GM19455 (cell line): Measurements from ENCODE around the gene IAPP.
"Not testable (repeated sequence)": the region's sequence is repeated elsewhere in the genome, so short reads cannot be mapped to it uniquely, and the experiment has no call there.

Source experiments
- ATAC-seq: cut with Tn5 transposase; IDR thresholded peaks from one replicate; pipeline ENCODE4 v1.9.1; 2021; ENCODE audit not compliant: unreplicated experiment

Gene IAPP

DNA sequence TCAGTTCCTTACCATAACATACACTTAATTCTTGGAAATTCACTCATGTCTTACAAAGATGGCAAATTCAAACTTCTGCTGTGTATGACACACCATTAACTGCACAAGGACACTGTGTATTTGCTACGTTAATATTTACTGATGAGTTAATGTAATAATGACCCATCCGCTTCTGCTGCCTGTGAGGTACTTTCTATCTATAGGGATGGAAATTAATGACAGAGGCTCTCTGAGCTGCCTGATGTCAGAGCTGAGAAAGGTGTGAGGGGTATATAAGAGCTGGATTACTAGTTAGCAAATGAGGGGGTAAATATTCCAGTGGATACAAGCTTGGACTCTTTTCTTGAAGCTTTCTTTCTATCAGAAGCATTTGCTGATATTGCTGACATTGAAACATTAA, at the start of gene IAPP:
IAPP (plus strand) TSS at position 301 of the 400 bp plus-strand sequence. CDS start 450 bp downstream, outside the sequence.
- no peak for ATAC-seq

DNA sequence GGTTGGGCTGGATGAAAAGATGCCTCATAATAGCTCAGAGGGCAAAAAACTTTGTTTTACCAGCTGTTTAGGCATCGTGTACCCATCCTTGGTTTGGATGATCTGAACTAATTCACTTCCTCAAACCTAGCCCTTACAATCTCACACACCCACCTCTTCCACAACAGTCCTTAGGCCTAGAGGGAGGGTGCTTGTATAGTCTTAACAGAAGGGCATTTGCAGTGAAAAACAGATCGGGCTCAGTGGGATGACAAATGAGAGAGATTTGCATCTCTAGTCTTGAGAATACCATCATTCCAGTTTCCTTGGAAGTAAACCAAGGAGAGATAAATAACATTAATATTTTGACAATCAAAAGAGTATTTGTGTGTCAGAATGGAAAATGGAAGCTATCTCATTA, 49.0 kb upstream of the IAPP start:
- no peak for ATAC-seq

DNA sequence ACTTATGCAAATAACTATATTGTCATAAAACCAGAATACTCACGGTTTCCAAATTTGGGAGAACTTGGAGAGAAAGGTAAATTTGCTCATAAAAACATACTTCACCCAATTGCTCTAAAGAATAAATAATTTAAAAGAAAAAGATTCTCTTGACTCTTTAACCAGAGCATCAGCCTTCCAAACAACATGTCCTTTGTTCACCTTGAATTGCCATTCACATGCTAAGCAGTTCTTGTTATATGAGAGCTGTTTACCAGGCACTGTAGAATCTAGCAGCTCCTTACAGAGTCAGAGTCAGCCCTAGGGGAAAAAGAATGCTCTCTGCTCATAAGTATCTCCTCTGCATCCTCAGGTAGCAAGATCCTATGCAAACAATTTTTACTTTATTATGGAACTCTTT, 48.2 kb upstream of the IAPP start:
- no peak for ATAC-seq

DNA sequence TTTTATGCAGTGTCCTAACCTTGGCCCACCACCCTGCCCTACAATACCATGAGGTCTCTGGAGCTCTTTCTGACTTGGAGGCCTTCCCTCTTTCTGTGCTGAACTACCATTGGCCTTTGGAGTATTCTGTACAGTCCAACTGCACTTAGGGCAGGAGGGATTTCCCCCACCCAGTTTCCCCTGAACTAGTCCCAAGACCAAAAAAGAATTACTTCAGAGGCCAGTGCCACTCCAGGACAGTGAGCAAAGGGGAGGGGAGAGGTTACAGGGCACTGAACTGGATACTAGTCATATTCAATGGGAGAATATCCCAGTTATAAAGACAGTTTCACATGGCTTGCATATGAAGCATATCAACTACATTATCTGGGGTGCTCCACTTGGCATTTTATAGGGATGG, 44.1 kb upstream of the IAPP start:
- ATAC-seq, result no peak

DNA sequence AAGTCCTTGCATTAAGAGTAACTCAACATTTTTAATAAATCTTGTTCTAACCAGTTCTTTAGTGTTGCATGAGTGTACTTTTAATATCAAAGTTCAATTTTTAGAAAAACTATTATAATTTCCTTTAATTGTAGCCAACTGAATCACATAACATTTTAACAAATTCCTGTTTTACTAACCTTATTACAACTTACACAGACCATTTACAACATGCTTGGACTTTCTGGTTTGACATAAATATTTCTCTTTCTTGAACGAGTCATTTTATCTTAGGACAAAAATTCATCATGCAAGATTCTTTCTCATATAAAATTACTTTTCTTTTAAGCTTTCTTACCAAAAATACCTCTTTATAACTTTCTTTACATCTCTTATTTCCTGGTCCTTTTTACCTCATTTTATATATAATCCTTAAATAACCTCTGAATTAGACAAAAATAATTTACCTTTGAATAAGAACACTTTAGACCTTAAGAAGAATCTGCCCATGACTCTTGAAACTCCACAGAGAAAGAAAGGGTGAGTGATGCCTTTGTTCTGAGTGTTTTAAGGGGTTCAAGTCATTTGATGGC, 41.9 kb upstream of the IAPP start:
- ATAC-seq, result no peak

DNA sequence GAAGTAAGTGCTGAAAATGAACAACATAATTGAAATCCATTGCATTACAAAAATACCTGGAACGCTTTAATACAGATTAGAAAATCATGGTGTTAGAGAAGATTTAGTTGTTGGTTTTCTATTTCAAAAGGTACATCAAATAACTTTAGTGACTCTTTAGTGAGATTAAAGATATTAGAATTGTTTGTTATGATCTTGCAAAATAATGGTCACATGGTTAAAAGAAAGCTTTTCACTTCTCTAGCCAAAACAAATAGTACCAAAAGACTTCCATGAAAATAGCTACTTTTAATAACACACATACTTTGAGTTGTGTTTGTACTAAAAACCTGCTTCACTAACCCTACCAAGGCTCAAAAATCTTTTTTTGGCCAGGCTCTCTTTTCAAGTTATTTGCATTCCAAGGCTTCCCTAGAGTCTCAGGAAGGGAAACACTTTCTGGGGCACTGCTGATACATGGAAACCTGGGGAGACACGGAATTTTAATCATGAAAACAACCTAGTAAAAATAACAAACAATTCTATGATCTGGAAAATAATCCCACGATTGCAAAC, 37.9 kb upstream of the IAPP start, which contains the start of gene SLCO1A2:
SLCO1A2 (minus strand) TSS at position 147 of the 555 bp plus-strand sequence. CDS start 270 bp downstream, outside the sequence.
- ATAC-seq, result no peak

DNA sequence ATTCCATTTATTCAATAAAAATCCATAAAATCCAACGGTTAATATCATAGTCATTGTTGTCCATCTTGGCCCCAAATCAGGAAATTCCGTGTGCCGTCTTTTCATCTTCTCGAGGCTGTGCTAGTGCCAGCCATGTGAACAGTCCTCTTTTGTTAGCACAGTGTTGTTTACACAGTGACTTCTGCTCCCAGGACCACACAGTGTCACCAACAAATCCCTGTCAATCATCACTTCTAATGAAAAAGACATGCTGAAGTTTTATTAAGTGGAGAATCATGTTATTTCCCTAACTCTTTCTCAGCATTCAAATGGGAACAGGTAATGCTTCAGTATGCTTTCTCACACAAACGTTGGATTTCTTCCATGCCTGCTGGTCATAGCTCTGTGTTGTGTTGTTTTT, 36.0 kb upstream of the IAPP start:
- ATAC-seq, result no peak

DNA sequence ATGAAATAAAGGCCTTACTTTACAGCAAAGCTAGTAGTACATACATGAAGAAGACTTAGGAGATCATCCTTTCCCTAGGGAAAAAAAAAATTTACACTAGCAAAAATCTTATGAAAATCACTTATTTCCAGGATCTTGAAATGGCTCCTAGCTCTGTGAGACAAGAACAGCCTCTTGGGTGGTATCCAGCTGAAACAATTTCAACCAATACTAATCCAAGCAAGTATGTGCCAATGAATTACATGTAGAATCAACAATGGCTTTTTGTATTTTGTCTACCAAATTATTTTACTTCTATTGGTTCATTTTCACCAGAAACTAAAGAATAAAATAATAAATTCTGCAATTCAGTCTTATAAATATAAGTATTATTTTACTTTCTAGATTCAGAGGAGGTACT, 35.2 kb upstream of the IAPP start:
- ATAC-seq, result no peak

DNA sequence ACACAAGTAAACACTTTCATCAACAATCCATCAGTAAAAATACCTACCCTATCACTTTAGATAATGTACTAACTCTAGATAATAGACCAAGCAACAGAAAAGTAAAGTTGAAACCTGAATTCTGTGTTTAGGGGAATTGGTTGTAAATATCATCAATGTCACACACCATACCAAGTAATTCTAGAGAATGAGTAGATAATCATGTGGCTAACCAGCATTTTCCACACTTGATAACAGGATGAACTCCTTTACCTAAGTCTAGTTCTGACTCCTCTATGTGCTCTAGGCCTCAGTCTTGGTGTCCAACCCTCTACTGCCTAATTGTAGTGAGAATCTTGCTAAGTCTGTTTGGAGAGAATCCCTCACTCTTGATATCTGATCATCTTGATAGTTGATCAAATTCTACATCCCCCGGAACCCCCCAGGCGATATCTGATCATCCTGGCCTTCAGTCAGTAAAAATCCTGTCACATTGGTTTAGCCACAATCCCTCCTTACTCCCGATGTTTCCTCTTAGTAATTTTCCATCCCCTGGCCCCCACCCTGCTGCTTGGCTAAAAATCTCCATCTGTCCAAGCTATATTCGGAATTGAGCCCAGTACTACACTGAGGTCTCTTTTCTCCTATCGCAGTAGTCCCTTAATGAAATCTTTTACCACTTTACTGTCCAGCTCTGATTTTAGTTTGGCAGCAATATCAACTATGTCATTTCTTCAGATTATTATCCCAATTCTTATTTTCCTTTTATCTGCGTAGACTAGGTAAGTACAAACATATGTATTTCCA, 34.5 kb upstream of the IAPP start:
- ATAC-seq, result no peak

DNA sequence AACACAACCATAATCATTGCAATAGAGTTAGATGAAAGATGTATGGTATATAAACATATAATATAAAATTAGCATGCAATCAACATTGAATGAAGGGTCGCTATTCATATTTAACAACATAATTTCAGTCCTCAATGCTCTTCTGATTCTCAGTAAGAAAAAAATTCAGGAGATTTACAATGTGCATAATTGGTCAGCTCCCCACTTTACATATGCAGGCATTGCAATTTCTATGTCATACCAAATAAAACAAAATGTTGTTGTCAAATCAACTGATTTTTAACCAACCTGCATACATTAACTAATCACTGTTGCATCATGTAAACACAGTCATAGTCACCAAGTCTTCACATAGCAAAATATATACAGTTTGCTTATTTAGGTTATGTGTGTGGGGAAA, 32.8 kb upstream of the IAPP start:
- ATAC-seq, result no peak

DNA sequence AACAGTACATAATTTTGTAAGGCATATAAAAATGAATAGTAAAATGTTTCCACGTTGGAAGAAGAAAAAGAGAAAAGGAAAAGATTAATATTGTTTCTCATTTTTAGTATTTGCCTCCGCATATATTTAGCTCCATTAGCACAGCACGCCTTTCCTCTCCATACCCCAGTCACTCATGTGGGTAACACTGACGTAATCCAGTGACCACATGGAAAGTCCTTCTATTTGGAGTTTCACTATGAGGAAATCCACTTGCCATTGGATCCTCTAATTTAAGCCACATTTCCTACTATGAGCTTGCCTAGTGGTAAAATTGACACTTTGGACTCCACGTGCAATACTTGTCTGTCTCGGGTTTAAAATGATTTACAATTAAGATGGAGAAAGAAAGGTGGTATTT, 32.3 kb upstream of the IAPP start:
- no peak for ATAC-seq

DNA sequence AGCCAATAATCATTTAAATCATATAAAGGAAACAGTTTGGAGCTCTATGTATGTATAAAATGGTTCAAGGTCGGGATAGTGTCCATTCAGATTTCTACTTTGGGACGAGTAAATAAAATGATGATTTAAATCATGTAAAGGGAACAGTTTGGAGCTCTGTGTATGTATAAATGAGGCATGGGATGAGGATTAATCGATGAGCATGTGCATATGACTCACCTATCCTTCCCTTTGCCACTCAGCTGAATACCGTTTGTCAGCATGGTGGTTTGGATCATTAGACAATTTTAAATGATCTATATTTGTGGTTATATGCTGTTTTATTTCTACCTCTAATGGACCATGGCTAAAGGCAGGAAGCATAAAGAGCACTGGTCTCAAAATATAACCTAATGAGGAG, 30.9 kb upstream of the IAPP start:
- no peak for ATAC-seq

DNA sequence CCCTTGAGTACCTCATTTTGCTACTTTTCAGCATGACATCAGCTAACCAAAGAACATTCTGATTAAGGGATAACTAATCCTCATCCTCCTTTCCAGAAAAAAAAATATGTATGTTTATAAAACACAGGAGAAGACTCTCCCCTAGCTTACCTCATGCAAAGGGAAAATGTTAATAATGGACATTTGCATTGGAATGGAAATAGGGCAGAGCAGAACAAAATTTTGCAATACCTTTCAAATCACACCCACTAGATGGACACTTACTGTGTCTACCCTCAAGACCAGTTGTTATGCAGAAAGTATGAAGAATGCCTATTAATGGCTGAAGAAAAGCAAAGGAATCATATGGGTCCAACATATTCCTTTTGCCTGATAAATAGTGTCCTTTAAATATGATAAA, 29.1 kb upstream of the IAPP start:
- no peak for ATAC-seq

DNA sequence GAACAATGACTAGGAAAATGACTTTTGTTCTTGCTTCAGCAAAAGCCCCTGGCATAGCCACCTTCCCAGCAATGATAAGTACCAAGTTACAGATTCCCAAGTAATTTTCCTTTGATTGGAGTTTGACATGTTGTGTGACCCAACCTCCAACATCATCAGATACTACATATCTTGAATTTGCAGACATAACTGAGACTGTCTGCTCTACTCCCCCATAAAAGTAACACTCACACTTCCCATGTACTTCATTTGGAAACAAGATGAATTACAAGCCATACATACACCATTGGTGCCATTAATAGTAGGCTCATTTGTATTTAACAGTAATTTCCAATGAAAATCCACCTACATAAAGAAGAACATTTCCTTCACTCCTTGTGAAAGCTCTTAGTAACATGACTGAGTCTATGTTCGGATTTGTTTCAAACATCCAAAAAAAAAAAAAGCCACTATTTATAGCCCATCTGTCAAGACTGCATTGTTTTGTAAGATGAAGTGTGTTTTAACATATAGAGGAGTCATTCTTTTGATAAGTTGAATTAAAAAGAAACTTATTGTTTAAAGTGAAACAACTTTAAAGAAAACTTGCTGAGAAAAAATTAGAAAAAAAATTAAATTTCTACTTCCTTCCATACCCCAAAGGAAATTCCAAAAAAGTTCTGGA, 26.0 kb upstream of the IAPP start:
- no peak for ATAC-seq

DNA sequence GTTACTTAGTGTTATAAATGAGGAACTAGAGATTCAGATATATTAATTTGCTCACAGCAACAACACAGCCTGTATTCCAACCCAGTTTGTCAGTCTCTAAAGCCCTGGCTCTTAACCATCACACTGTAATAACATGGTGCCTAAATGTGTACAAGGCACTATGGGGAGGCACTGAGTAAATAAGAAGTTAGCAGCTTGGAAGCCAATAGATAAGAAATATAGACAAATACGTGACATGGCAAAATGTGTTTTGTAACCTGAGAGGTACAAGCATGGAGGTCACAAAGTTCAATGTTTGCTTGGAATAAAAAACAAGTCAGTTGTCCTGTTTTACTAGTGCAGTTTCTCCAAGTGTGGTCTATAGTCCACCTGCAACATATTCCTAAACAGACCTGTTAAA, 21.7 kb upstream of the IAPP start:
- ATAC-seq, result no peak

DNA sequence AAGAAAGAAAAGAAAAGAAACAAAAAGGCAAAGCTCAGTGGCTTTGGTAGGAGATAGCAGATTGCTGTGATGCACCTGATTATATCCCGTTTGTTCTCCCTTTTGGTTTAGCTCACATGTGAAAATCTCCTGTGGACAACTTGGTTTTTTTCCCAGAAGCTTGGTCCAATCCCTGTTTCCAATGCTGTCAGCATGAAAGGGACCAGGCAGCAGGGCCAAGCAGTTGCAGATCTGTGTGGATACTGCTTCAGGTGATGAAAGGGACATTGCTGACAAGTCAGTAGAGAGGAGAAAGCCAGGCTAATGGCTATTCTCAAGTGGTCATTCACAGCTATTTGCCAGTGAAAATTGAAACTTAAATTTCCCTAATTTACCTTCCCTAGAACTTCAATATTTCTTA, 19.2 kb upstream of the IAPP start:
- no peak for ATAC-seq

DNA sequence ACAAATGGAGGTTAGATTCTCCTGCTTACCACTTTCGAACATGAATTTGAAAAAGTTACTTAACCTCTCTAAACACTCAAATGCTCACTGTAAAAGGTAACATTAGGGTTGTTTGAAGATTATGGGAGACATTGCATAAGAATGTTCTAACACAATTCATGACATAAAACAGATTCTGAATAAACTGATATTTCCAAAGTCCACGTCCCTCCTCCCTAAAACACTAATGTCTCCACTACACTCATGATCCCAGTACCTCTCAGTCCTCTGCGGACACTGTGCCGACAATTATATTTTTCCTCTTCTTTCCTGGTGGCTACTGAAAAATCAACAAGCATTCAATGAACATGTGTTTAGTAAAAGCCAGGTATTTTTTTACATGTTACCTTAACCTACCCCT, 18.8 kb upstream of the IAPP start:
- ATAC-seq, result no peak

DNA sequence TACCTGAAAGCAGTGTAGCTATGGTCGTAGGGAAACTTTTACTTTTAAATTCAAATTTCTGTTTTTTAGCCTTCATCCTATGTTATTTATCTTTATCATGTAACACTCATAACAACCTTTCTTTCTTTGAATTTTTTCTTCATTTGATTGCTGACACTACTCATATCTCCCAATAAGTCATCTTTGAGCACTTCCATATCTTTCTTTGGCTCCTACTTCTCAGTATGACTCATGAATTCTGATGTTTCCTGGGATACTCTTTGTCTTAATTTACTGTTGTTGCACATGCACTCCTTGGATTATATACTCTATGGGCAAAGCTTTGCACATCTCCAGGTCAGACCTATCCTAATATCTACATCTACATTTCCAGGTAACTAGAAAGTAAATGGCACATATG, 18.1 kb upstream of the IAPP start:
- ATAC-seq, result no peak

DNA sequence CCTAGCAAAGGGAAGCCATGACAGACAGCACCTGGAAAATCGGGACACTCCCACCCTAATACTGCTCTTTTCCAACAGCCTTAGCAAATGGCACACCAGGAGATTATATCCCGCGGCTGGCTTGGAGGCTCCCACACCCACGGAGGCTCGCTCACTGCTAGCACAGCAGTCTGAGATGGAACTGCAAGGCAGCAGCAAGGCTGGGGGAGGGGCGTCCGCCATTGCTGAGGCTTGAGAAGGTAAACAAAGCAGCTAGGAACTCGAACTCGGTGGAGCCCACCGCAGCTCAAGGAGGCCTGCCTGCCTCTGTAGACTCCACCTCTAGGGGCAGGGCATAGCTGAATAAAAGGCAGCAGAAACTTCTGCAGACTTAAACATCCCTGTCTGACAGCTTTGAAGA, 12.1 kb upstream of the IAPP start:
- not testable (repeated sequence) for ATAC-seq

DNA sequence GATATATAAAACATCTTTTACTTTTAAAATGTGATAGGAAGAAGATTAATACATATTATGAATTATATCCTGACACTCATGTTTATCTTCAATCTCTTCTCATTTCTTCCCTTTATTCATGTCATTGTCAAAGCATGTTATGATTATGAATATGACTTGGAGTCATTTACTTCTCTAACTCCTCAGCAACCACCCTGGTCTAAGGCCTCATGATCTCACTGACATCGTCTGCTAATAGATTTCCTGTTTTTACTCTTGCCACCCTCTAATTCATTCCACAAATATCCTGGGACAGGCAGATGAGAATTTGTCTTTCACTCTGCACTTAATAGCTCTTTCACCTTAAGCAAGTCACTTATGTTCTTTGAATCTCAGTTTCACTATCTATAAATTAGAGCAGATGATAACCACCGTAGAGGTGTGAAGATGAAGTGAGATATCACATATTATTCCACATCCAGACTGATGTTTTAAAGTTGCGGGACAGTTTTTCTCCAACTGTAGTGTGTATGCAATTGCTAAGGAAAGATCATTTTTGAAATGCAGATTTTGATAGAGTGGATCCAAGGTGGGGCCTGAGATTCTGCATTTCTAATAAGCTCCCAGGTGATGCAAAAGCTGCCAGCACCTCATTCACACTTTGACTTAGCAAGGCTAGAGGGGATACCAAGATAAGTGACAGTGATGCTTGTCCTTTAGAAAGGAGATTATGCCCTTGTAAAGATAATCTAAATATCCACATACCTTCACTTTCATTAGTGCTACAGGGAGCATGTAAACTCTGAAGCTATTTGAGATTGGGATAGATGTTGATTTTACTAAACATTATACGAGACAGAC, 3.3 kb upstream of the IAPP start:
- ATAC-seq, result no peak

DNA sequence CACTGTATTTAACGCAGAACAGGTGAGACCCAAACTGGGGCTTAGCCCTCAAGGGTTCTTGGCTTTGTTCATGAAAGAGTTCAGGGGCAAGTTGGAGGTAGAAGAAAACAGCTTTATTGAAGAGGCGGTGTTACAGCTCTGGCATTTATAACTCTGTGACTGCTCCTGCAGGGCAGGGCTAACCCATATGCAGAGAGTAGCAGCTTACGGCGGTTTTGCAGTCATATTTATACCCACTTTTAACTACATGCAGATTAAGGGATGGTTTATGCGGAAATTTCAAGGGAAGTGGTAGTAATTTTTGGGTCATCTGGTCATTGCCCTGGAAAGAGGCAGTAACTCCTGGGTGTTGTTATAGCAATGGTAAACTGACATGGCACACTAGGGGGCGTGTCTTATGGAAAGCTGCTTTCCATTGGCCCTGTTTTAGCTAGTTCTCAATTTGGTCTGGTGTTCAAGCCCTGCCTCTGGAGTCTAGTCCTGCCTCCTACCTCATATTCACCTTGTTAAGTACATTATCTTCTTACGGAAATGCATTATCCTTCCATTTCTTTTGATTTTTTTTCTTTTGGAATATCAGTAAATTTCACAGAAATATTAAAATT, 1.8 kb upstream of the IAPP start:
- ATAC-seq, result no peak
